WI38 (cell line): ENCODE results near the gene NCK2.

Source experiments
- H3K4me3 ChIP-seq: 2 replicates; pipeline ENCODE4 v1.5.1; 2011; ENCODE audit warnings: low read depth, mild to moderate bottlenecking, control low read depth, low read length
- TF ChIP-seq, protein P1 (sequence below): IDR thresholded peaks from 2 replicates; pipeline ENCODE4 v1.5.1; 2012; ENCODE audit warnings: low read depth, mild to moderate bottlenecking, control low read depth, low read length

The NCK2 gene

DNA sequence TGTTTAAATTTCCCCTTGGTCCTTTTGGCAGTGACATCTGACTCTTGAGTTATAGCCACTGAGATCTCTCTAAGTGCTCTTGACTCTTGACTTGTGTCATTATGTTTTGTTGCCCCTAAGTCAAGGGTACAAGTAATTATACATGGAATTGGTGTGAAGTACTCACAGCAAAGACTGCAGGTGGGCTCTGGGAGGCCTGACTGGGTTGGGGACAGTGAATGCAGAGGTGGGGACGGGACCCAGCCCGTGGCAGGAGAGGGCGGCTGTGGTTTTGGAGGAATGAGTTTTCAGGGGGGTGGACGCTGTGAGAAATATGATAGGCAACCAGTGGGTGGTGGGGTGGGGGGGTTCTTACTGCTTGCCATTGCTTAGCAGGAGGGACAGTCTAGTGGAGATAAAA, 97.8 kb downstream of the NCK2 start:
- H3K4me3 ChIP-seq = no peak overlapping the region
- TF ChIP-seq, protein P1, sequence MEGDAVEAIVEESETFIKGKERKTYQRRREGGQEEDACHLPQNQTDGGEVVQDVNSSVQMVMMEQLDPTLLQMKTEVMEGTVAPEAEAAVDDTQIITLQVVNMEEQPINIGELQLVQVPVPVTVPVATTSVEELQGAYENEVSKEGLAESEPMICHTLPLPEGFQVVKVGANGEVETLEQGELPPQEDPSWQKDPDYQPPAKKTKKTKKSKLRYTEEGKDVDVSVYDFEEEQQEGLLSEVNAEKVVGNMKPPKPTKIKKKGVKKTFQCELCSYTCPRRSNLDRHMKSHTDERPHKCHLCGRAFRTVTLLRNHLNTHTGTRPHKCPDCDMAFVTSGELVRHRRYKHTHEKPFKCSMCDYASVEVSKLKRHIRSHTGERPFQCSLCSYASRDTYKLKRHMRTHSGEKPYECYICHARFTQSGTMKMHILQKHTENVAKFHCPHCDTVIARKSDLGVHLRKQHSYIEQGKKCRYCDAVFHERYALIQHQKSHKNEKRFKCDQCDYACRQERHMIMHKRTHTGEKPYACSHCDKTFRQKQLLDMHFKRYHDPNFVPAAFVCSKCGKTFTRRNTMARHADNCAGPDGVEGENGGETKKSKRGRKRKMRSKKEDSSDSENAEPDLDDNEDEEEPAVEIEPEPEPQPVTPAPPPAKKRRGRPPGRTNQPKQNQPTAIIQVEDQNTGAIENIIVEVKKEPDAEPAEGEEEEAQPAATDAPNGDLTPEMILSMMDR = no peak

DNA sequence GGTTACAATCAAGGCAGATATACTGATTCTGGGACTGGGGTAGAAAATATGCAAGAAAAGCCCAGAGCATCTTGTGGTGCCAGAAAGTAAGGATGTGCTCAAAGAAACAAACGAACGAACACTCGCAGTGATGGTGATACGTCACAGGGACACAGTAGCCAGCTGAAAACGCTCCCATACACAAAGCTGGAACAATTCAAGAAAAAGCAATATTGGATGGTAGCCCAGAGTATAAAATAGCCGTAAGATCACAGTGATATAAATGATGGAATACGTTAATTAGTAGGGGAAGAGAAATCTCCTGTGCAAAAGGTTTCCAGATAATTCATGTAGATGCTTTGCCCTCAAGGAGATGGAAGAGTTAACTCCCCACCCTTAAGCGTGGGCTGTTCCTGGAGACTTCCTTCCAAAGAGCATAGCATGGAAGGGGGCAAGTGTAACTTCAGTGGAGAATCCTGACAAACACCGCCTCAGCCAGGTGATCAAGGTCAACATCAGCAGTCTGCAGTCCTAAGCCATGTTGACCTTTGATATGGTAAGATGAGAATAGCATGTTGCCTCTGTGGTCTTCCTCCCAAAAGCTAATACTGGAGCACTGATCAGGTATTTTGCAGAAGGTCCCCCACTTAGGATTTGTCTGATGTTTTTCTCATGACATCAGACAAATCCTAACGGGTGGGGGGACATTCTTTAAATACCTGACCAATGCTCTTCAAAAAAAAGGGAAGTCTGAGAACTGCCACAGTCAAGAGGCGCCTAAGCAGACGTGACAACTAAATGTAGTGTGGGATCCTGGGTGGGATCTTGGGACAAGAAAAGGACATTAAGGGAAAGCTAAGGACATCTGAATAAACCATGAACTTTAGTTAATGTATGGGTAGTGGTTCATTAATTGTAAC, 99.0 kb downstream of the NCK2 start:
- TF ChIP-seq, protein P1 = no peak
- H3K4me3 ChIP-seq = no peak overlapping the region

DNA sequence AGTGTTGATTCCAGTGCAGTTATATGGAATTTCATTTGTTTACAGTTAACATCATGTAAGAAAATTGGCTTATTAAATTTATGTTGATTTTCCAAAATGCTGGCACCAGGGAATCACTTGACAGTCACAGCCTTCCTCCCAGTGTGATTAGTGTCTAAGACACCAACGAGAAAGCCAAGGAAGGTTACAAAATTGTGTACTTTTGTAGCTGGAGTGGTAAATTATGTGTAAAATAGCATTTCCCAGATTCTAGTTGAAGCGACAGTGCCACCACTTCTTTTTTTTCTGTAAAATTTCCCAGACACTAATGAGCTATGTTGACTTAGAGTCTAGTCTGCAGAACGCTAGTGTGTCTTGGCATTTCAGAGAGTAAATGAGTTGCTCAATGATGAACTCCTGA, 101.3 kb downstream of the NCK2 start:
- no peak overlapping the region for H3K4me3 ChIP-seq
- TF ChIP-seq, protein P1 = no peak

- no peak overlapping the region for H3K4me3 ChIP-seq
- TF ChIP-seq, protein P1 = no peak
These were observed 102.3 kb downstream of the NCK2 start for GRCh38 chr2:105847056-105847455.

GRCh38 chr2:105848367-105848766, 103.7 kb downstream of the NCK2 start:
- TF ChIP-seq, protein P1 = no peak
- H3K4me3 ChIP-seq = no peak overlapping the region

DNA sequence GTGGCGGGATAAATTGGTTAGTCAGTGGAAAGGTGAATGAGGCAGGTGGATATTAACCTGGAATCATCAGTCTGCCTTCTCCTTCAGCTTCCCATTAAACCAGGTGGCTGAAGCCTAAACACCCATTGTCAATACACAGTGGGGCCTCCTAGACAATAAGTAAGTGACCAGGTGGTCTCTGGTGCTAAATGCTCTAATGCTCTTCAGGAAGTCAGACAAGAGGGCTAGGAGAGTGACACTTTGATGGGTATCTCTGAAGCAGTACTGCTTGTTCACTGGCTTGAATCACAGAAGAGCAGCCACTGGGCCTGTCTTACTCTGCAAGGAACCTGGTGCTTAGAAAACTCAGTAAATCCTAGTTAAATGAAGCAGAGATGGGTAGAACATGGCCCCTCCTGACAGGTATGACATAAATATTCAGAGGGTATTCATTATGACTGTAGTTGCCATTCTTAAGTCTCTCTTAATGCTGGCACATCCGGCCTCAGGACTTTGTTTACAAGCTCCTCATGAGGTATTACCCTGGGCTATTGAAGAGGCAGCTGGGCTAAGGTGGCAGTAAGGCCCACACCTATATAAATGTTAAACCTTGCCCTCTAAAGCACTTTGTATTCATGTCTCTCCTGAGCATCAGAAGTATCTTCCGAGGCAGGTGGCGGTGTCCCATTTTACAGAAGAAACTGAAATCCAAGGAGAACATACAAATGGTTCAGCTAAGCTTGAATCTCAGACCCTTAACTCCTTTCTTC, 104.9 kb downstream of the NCK2 start:
- TF ChIP-seq, protein P1 = no peak
- H3K4me3 ChIP-seq = no peak overlapping the region

GRCh38 chr2:105852066-105852465, 107.4 kb downstream of the NCK2 start:
- no peak overlapping the region for H3K4me3 ChIP-seq
- TF ChIP-seq, protein P1 = no peak
